Muscle layer of duodenum (tissue), 2 donors: Measurements from ENCODE around the gene TK1.

Experiments used
- H3K27ac ChIP-seq: one replicate; pipeline ENCODE4 v1.7.0; 2013; ENCODE audit warnings: mild to moderate bottlenecking, low read length
- H3K27me3 ChIP-seq: one replicate; pipeline ENCODE4 v1.7.0; 2013; ENCODE audit warnings: low read depth, mild to moderate bottlenecking, control low read depth, low read length
- H3K36me3 ChIP-seq, 2 donors: one replicate each; pipeline ENCODE4 v1.7.0; 2013; ENCODE audit warnings: low read length in 2 of 2, control low read depth in 1 of 2, mild to moderate bottlenecking in 1 of 2; ENCODE audit not compliant: insufficient read depth in 2 of 2, control insufficient read depth in 1 of 2
- H3K4me1 ChIP-seq, 2 donors: one replicate each; pipeline ENCODE4 v1.7.0; 2013; ENCODE audit warnings: low read length in 2 of 2, mild to moderate bottlenecking in 2 of 2, control low read depth in 1 of 2, moderate library complexity in 1 of 2; ENCODE audit not compliant: insufficient read depth in 2 of 2, control insufficient read depth in 1 of 2
- H3K4me3 ChIP-seq, 2 donors: one replicate each; pipeline ENCODE4 v1.7.0; 2013; ENCODE audit warnings: low read length in 2 of 2, low read depth in 1 of 2, mild to moderate bottlenecking in 1 of 2
- H3K9me3 ChIP-seq, 2 donors: one replicate each; pipeline ENCODE4 v1.7.0; 2013; ENCODE audit warnings: low read length in 2 of 2, control low read depth in 1 of 2, mild to moderate bottlenecking in 1 of 2; ENCODE audit not compliant: control insufficient read depth in 1 of 2
- donor health status: healthy.

Gene TK1

DNA sequence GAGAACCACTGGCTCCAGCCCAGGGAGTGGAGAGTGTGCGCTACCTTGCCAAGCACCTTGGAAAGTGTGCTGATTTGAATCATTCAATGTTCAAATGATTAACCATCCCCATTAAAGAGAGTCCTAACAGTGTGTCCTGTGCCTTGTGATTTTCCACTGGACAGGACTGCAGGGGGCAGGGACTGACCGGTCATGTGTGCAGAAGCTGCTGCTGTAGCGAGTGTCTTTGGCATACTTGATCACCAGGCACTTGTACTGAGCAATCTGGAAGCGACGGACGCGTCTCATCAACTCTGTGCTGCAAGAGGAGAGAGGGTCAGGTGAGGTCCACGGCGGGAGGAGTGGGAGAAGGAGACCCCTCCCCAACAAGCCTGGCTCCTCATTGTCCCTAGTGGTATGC lies 2.0 kb downstream of the TK1 start:
- peak overlapping the region in 1 of 2 donors; percentile 28 for H3K4me3 ChIP-seq
- no peak overlapping the region for H3K27ac ChIP-seq
- no peaks in the 10 kb centered on the region for H3K27me3 ChIP-seq
- H3K36me3 ChIP-seq: no peaks in the 10 kb centered on the region
- no peaks in the 10 kb centered on the region for H3K9me3 ChIP-seq
- H3K4me1 ChIP-seq: peaks cover 11 to 41% of the 10 kb centered on the region in 2 donors

GRCh38 chr17:78184351-78184750 lies 2.5 kb downstream of the TK1 start:
- H3K36me3 ChIP-seq: no peaks in the 10 kb centered on the region
- H3K4me3 ChIP-seq: peak overlapping the region in 1 of 2 donors; percentile 28
- no peaks in the 10 kb centered on the region for H3K27me3 ChIP-seq
- no peaks in the 10 kb centered on the region for H3K9me3 ChIP-seq
- peaks cover 11 to 41% of the 10 kb centered on the region in 2 donors for H3K4me1 ChIP-seq
- H3K27ac ChIP-seq: no peak overlapping the region

DNA sequence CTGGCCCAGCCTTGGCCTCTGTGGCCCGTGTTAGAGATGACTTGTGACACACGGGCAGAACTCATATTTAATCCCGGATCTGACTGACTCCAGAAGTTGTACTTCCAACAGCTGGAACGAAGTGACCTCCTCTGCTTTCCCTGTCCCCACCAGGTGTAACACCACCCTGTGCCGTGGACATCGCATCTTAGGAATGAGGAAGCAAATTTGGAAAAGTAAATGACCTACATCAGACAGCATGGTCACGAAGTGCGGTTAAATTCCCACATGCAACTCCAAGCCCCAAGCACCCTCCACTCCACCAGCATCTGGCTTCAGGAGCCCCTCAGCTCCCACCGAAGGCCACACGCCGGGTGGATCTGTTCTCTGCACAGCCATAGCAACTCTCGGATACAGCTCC lies 2.9 kb downstream of the TK1 start:
- H3K4me1 ChIP-seq: peaks cover 11 to 41% of the 10 kb centered on the region in 2 donors
- no peaks in the 10 kb centered on the region for H3K36me3 ChIP-seq
- no peak overlapping the region for H3K27ac ChIP-seq

DNA sequence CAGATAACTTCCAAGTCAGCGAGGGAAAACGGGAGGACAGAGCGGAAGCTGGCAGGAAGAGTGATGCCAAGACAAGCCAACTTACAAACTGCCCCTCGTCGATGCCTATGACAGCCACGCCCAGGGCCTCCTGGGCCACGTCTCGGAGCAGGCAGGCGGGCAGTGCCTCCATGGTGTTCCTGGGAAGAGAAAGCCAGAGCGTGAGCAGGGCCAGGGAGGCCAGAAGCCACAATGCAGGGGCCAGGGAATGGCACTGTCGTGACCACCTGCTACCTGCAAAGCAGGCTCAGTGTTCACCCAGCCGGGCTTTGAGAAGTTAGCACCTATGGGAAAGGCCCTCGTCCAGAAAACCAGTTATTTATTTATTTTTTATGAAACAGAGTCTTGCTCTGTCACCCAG lies 4.3 kb downstream of the TK1 start:
- no peak overlapping the region for H3K27ac ChIP-seq
- no peak overlapping the region for H3K4me3 ChIP-seq
- H3K36me3 ChIP-seq: no peaks in the 10 kb centered on the region
- H3K9me3 ChIP-seq: no peaks in the 10 kb centered on the region
- peaks cover 11 to 37% of the 10 kb centered on the region in 2 donors for H3K4me1 ChIP-seq
- H3K27me3 ChIP-seq: no peaks in the 10 kb centered on the region

More for the DNA sequence above, 2.9 kb downstream of the TK1 start:
- Histone ChIP-seq H3K9me3 (no peaks in the 10 kb centered on the region), H3K27me3 (no peaks in the 10 kb centered on the region), H3K4me3 (no peak overlapping the region)

DNA sequence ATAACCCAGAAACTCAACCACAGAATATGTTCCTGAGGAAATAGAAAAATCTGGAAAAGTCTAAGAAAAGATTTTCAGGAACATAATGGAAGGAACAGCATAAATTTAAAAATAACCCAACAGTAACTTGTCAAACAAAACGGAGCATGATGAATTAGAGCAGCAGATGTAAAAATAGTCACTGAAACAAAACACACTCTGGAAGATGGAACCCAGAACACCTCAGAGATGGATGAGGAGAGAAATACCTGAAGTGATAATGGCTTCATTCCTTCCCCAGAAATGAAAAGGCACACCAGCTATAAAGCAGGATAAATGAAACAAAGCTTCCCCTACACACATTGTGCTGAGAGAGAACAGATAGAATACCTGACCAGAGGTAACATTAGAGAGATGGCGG lies 6.3 kb downstream of the TK1 start:
- Histone ChIP-seq H3K9me3 (no peaks in the 10 kb centered on the region), H3K36me3 (no peaks in the 10 kb centered on the region), H3K27me3 (no peaks in the 10 kb centered on the region), H3K27ac (peak overlapping the region; percentile 79), H3K4me1 (peaks cover 18 to 39% of the 10 kb centered on the region in 2 donors), H3K4me3 (peak overlapping the region in 1 of 2 donors; percentile 32)

- Histone ChIP-seq H3K4me1 (peaks cover 18 to 39% of the 10 kb centered on the region in 2 donors), H3K9me3 (no peaks in the 10 kb centered on the region), H3K36me3 (no peaks in the 10 kb centered on the region), H3K27ac (peak overlapping the region; percentile 79), H3K4me3 (peak overlapping the region in 1 of 2 donors; percentile 32), H3K27me3 (no peaks in the 10 kb centered on the region)
These were observed 6.8 kb downstream of the TK1 start for GRCh38 chr17:78180083-78180482.

DNA sequence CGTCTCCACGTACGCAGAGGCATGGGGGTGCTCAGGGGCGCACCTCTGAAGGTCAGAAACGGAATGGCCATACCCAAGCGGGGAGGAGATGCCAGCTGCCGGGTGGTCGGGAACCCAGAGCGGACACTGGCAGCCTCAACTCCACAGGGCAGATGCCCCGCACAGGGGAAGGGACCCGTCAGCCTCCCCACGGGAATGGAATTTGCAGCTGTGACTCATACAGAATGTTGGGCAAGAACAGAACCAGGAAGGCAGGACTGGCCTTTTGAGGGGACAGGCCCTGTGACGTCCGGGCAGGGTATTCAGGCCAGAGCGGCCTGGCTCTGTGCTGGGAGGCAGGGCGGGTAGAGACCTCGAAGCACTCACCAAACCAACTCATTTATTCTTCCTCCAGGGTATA lies 7.5 kb downstream of the TK1 start:
- H3K4me3 ChIP-seq: no peak overlapping the region
- H3K9me3 ChIP-seq: no peaks in the 10 kb centered on the region
- H3K4me1 ChIP-seq: peaks cover 19 to 39% of the 10 kb centered on the region in 2 donors
- H3K27me3 ChIP-seq: no peaks in the 10 kb centered on the region
- H3K36me3 ChIP-seq: no peaks in the 10 kb centered on the region
- H3K27ac ChIP-seq: peak overlapping the region; percentile 79

GRCh38 chr17:78176548-78177025 lies 10.3 kb downstream of the TK1 start:
- H3K4me1 ChIP-seq: peaks cover 34 to 59% of the 10 kb centered on the region in 2 donors
- H3K4me3 ChIP-seq: no peak overlapping the region
- no peaks in the 10 kb centered on the region for H3K27me3 ChIP-seq
- H3K27ac ChIP-seq: no peak overlapping the region
- no peaks in the 10 kb centered on the region for H3K36me3 ChIP-seq
- H3K9me3 ChIP-seq: no peaks in the 10 kb centered on the region

DNA sequence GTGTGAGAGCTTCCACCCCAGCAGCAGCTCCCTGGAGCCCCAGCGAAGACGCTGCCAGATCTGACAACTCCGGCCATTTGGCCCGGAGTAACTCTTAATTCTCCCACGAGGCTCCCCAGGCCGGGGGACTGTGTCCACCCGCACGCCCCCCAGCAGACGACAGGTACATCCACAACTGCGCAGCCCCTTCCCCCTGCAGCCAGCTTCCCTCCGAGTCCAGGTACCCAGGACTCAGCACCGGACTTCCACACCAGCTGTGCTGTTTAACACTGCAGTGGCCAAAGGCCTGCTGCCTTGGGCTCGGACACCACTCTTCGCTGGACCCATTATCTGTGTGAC lies 11.2 kb downstream of the TK1 start:
- H3K4me3 ChIP-seq: no peak overlapping the region
- no peak overlapping the region for H3K27ac ChIP-seq
- no peaks in the 10 kb centered on the region for H3K27me3 ChIP-seq
- no peaks in the 10 kb centered on the region for H3K9me3 ChIP-seq
- H3K4me1 ChIP-seq: peaks cover 32 to 63% of the 10 kb centered on the region in 2 donors
- H3K36me3 ChIP-seq: no peaks in the 10 kb centered on the region

DNA sequence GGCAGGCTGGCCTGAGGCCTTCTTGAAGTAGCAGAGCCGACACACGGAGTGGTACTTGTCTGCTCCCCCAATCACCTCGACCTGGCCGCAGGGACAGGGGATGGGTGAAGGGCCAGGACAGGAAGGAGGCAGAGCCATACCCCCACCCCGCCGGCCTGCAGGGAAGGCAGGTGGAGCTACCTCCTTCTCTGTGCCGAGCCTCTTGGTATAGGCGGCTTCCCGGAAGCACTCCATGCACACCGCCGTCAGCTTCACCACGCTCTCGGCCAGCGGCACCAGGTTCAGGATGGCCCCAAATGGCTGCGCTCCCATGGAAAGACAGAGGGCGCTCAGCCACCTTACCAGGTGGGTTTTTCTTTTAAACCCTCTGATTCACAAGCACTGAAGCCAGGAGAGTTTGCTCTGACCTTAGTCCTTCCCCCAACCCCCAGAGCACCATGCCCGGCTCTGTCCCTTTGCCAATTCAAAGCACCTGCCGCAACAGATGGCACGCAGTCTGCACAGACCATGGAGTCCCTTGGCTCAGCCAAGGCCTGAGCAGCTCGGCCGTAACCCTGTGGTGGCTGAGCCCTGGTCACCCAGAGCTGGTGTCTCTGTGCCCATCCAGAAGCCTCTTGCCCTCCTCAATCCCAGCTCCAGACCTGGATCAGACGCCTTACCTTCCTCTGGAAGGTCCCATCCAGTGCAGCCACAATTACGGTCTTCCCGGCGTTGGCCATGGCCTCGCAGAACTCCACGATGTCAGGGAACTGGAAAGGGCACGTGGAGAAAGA lies 11.8 kb downstream of the TK1 start:
- peak overlapping the region; percentile 86 for H3K27ac ChIP-seq
- no peaks in the 10 kb centered on the region for H3K9me3 ChIP-seq
- no peaks in the 10 kb centered on the region for H3K27me3 ChIP-seq
- no peaks in the 10 kb centered on the region for H3K36me3 ChIP-seq
- H3K4me1 ChIP-seq: peaks cover 26 to 63% of the 10 kb centered on the region in 2 donors
- peak overlapping the region in 1 of 2 donors; percentile 23 for H3K4me3 ChIP-seq

- Histone ChIP-seq H3K4me3 (peak overlapping the region in 1 of 2 donors; percentile 23), H3K27ac (peak overlapping the region; percentile 86), H3K36me3 (no peaks in the 10 kb centered on the region), H3K4me1 (peaks cover 26 to 70% of the 10 kb centered on the region in 2 donors), H3K27me3 (no peaks in the 10 kb centered on the region), H3K9me3 (no peaks in the 10 kb centered on the region)
These were observed 12.4 kb downstream of the TK1 start for GRCh38 chr17:78174346-78174869.
